BE2C (cell line): ENCODE results near the gene C4A.
"Not testable (repeated sequence)": the region's sequence is repeated elsewhere in the genome, so short reads cannot be mapped to it uniquely, and the experiment has no call there.

Source experiments
- DNase-seq: peaks from one replicate; pipeline ENCODE4 v3.0.0-alpha.2; 2020
- H3K27me3 ChIP-seq: fragments of 250-450 bp; sonication (Bioruptor Pico); 2 replicates; pipeline ENCODE4 v1.5.1; 2020; ENCODE audit warnings: mild to moderate bottlenecking
- H3K36me3 ChIP-seq: fragments of 250-450 bp; sonication (Bioruptor Pico); 2 replicates; pipeline ENCODE4 v1.5.1; 2020; ENCODE audit warnings: mild to moderate bottlenecking
- H3K4me1 ChIP-seq: fragments of 250-450 bp; sonication (Bioruptor Pico); 2 replicates; pipeline ENCODE4 v1.5.1; 2020
- H3K4me3 ChIP-seq: 2 replicates; pipeline ENCODE4 v1.5.1; 2011; ENCODE audit warnings: low read depth, low read length
- H3K9me3 ChIP-seq: fragments of 250-450 bp; sonication (Bioruptor Pico); 2 replicates; pipeline ENCODE4 v1.5.1; 2020
- CTCF ChIP-seq: IDR thresholded peaks from 2 replicates; pipeline ENCODE4 v1.5.1; 2012; ENCODE audit warnings: mild to moderate bottlenecking, low read depth, low read length

C4A gene

DNA sequence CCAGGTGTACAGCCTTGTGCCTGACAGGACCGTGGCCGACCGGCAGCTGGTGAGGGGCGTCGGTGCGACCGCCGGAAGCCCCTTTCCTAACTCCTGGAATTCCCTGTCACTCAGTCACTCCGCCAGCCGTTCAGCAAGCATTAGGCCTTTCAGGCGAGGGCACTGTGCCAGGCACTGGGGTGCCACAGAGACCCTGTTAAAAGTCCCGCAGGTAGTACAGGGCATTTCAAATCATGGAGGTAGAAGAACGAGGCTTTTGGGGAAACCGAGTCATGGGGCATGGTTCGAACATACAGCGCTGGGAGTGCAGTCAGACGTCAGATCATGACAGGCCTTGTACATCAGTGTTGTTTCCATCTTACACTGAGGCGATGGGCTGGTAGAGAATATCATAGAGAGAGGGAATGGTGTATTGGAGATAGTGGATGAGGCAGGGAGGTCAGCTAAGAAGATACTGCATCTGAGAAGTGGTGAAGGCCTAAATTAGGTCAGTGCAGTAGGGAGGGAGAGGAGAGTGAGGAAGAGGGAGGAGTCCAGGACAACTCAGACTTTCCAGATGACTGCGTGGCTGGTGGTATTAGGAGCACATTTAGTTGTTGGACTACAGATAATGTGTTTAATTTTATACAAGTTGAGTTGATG, 9.0 kb upstream of the C4A start:
- no peak for DNase-seq

GRCh38 chr6:31976065-31976464, 5.8 kb upstream of the C4A start:
- H3K4me1 ChIP-seq, H3K36me3 ChIP-seq, H3K9me3 ChIP-seq, DNase-seq, H3K4me3 ChIP-seq, H3K27me3 ChIP-seq: not testable (repeated sequence)

More for the DNA sequence above, 9.0 kb upstream of the C4A start:
- Histone ChIP-seq H3K36me3 (peaks cover 15% of the 10 kb centered on the region), H3K4me3 (peak overlapping the region; percentile 82), H3K4me1 (no peaks in the 10 kb centered on the region), H3K27me3 (no peaks in the 10 kb centered on the region), H3K9me3 (no peaks in the 10 kb centered on the region)
- no peak for TF ChIP-seq CTCF

DNA sequence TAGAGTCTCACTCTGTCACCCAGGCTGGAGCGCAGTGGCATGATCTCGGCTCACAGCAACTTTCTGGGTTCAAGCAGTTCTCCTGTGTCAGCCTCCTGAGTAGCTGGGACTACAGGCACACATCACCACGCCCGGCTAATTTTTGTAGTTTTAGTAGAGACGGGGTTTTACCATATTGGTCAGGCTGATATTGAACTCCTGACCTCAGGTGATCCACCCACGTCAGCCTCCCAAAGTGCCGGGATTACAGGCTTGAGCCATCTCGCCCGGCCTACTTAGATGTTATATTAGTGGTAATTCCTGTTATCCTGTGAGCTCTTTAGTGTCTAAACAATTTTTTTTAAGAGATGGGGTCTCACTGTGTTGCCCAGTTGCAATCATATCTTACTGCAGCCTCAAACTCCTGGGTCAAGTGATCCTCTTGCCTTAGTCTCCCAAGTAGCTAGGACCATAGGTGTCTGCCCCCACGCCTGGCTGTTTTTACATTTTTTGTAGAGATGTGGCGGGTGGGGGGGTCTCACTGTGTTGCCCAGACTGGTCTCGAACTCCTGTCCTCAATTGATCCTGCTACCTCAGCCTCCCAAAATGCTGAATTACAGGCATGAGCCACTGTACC, 3.9 kb upstream of the C4A start:
- TF ChIP-seq CTCF, result no peak
- Histone ChIP-seq H3K4me3 (no peak overlapping the region), H3K36me3 (no peaks in the 10 kb centered on the region; the same call in 1 of the 2 replicates), H3K4me1 (no peaks in the 10 kb centered on the region), H3K9me3 (no peaks in the 10 kb centered on the region), H3K27me3 (no peaks in the 10 kb centered on the region)
- DNase-seq, result no peak

DNA sequence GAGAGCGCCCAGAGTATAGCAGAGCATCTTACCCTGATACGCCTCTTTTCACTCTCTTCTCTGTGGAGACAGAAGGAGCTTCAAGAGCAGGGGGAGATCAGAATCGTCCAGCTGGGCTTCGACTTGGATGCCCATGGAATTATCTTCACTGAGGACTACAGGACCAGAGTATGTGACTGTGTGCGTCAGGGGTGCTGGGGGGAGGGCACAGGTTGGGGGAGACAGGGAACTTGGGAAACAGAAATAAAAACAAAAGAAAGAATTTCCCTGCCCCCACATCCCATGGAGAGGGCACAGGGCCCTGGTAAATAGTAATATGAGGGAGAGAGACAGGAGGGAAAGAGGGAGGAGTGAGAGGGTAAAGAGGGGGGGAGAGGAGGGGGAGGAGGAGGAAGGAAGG, 3.0 kb upstream of the C4A start:
- no peak for TF ChIP-seq CTCF
- no peaks in the 10 kb centered on the region for H3K4me1 ChIP-seq

DNA sequence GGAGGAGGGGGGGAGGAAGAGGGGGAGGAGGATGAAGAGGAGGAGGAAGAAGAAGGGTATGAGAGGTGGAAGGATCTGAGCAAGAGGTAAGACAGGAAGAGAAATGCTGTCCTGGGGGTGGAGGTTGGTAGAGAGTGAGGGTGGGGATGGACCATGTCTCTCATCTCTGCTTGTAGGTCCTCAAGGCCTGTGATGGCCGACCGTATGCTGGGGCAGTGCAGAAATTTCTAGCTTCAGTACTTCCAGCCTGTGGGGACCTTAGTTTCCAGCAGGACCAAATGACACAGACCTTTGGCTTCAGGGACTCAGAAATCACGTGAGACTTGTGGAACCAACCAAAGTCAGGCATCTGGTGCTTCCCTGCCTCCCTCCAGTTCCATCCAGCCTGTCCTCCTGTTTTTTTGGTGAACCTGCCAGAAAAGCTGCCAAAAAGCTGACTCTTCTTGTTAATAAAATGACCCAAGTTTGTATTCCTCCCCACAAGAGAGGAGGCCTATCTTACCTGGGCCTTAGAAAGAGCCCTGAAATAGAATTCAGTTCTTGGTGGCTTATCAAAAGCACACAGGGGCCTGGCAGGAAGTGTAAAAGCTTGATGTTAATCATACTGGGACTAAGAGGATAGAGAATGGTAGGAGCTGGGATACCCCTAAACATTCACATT, 2.5 kb upstream of the C4A start:
- TF ChIP-seq CTCF, result no peak
- Histone ChIP-seq H3K4me1 (no peaks in the 10 kb centered on the region), H3K4me3 (no peak overlapping the region), H3K27me3 (no peaks in the 10 kb centered on the region), H3K9me3 (no peaks in the 10 kb centered on the region), H3K36me3 (no peaks in the 10 kb centered on the region; the same call in 1 of the 2 replicates)
- DNase-seq, result no peak

More for the DNA sequence above, 3.0 kb upstream of the C4A start:
- no peaks in the 10 kb centered on the region for H3K9me3 ChIP-seq
- H3K27me3 ChIP-seq, result no peaks in the 10 kb centered on the region
- no peak for DNase-seq
- H3K36me3 ChIP-seq, result no peaks in the 10 kb centered on the region; the same call in 1 of the 2 replicates
- H3K4me3 ChIP-seq, result no peak overlapping the region

- H3K4me1 ChIP-seq, H3K4me3 ChIP-seq, DNase-seq: not testable (repeated sequence)
These were observed 1.5 kb upstream of the C4A start for GRCh38 chr6:31980195-31980876.

DNA sequence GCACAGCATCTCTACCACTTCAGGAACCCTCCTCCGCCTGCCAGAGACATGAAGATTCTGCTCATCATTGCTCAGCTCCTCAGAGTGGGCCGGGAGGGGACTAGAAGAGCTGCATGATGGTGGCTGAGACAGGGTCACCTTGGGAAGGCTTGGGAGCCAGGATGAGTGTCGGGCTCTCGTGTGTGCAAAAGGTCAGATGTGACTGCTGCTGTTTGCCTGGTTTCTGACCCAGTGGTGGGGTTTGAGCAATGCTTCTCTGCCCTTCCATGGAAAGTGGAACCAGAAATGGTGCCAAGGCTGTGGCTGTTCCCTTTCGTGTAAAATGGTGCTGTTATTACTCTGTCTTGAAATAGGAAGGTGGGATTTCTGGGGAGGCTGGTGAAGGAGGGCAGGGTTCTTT, 859 bp upstream of the C4A start:
- not testable (repeated sequence) for DNase-seq

More at GRCh38 chr6:31980195-31980876, 1.5 kb upstream of the C4A start:
- not testable (repeated sequence) for H3K9me3 ChIP-seq, H3K27me3 ChIP-seq, H3K36me3 ChIP-seq

DNA sequence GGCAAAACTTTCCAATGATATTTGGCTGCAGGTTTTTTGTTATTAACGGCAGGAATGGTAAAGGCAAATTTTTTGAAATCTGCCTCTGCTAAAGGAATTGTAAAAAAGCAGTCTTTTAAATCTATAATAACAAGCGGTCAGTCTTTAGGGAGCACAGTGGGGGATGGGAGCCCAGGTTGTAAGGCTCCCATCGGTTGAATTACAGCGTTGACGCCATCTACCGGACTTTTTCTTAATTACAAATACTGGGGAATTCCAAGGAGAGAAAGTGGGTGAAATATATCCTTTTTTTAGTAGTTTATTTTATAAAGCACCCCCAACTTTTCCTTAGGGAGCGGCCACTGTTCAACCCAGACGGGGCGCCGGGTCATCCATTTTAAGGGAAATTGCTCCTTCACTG, 7.5 kb downstream of the C4A start:
- DNase-seq, H3K9me3 ChIP-seq, H3K36me3 ChIP-seq, H3K4me1 ChIP-seq, H3K27me3 ChIP-seq, H3K4me3 ChIP-seq: not testable (repeated sequence)

More for the DNA sequence above, 859 bp upstream of the C4A start:
- H3K4me3 ChIP-seq, H3K36me3 ChIP-seq, H3K4me1 ChIP-seq, H3K27me3 ChIP-seq, H3K9me3 ChIP-seq: not testable (repeated sequence)

GRCh38 chr6:31994421-31994820, 12.6 kb downstream of the C4A start:
- H3K4me3 ChIP-seq, H3K27me3 ChIP-seq, H3K4me1 ChIP-seq, H3K36me3 ChIP-seq, DNase-seq, H3K9me3 ChIP-seq: not testable (repeated sequence)

GRCh38 chr6:31996385-31996784, 14.5 kb downstream of the C4A start:
- not testable (repeated sequence) for H3K36me3 ChIP-seq, H3K9me3 ChIP-seq, H3K27me3 ChIP-seq, H3K4me3 ChIP-seq, H3K4me1 ChIP-seq, DNase-seq
